HG03159 (cell line): ENCODE data around the gene SUGCT.
A peak's percentile ranks its signal among the peaks of the same experiment; 100 is the strongest.
"Not testable (repeated sequence)": the region's sequence is repeated elsewhere in the genome, so short reads cannot be mapped to it uniquely, and the experiment has no call there.

Experiments
- ATAC-seq: cut with Tn5 transposase; IDR thresholded peaks from one replicate; pipeline ENCODE4 v1.9.1; 2021; ENCODE audit warnings: mild to moderate bottlenecking, moderate library complexity; ENCODE audit not compliant: unreplicated experiment

SUGCT gene

GRCh38 chr7:40244226-40244625 is 109.4 kb downstream of the SUGCT start:
- ATAC-seq: no peak

GRCh38 chr7:40248681-40249080 is 113.9 kb downstream of the SUGCT start:
- no peak for ATAC-seq

- ATAC-seq: not testable (repeated sequence)
Observed at GRCh38 chr7:40253444-40253843, 118.6 kb downstream of the SUGCT start.

GRCh38 chr7:40263752-40264390 is 129.1 kb downstream of the SUGCT start:
- no peak for ATAC-seq

- no peak for ATAC-seq
Observed at GRCh38 chr7:40267583-40267982, 132.8 kb downstream of the SUGCT start.

GRCh38 chr7:40268810-40269209 is 134.0 kb downstream of the SUGCT start:
- ATAC-seq: not testable (repeated sequence)

GRCh38 chr7:40276061-40276460 is 141.3 kb downstream of the SUGCT start:
- ATAC-seq: no peak

GRCh38 chr7:40279991-40280390 is 145.2 kb downstream of the SUGCT start:
- no peak for ATAC-seq

- no peak for ATAC-seq
Observed at GRCh38 chr7:40282858-40283257, 148.1 kb downstream of the SUGCT start.

- no peak for ATAC-seq
Observed at GRCh38 chr7:40283391-40283790, 148.6 kb downstream of the SUGCT start.

- ATAC-seq: peak; percentile 78
Observed at GRCh38 chr7:40288827-40289226, 154.0 kb downstream of the SUGCT start.

GRCh38 chr7:40297741-40298311 is 163.0 kb downstream of the SUGCT start:
- no peak for ATAC-seq

GRCh38 chr7:40298421-40298820 is 163.6 kb downstream of the SUGCT start:
- no peak for ATAC-seq

- no peak for ATAC-seq
Observed at GRCh38 chr7:40299097-40299496, 164.3 kb downstream of the SUGCT start.

GRCh38 chr7:40300146-40300670 is 165.4 kb downstream of the SUGCT start:
- ATAC-seq: no peak

GRCh38 chr7:40301486-40302068 is 166.8 kb downstream of the SUGCT start:
- no peak for ATAC-seq

- no peak for ATAC-seq
Observed at GRCh38 chr7:40303996-40304395, 169.2 kb downstream of the SUGCT start.

GRCh38 chr7:40305229-40305628 is 170.4 kb downstream of the SUGCT start:
- ATAC-seq: no peak

- no peak for ATAC-seq
Observed at GRCh38 chr7:40306025-40306424, 171.2 kb downstream of the SUGCT start.

GRCh38 chr7:40306596-40306995 is 171.8 kb downstream of the SUGCT start:
- ATAC-seq: no peak

GRCh38 chr7:40310258-40310657 is 175.5 kb downstream of the SUGCT start:
- ATAC-seq: no peak

- ATAC-seq: peak; percentile 100
Observed at GRCh38 chr7:40311307-40311706, 176.5 kb downstream of the SUGCT start.
